Activated CD4-positive, alpha-beta memory T cell treated with anti-CD3 and anti-CD28 coated beads for 36 hours (primary cell): Measurements from ENCODE around the gene ADORA2B. TPM values are rescaled to one million over a fixed set of nuclear protein-coding genes. Genes with fewer than 3 reads are reported as not detected.
A peak's percentile ranks its signal among the peaks of the same experiment; 100 is the strongest.
"Not testable (repeated sequence)": the region's sequence is repeated elsewhere in the genome, so short reads cannot be mapped to it uniquely, and the experiment has no call there.

Experiments used
- CTCF ChIA-PET: fragments of 350-600 bp; sonication (Branson Sonifier 250); formaldehyde crosslinking; loops from one replicate; lab custom pipeline; 2021; ENCODE audit warnings: antibody characterized with exemption, inconsistent platforms; lab: Charles Lee
- POLR2A ChIA-PET: fragments of 350-600 bp; sonication (Branson Sonifier 250); formaldehyde crosslinking; loops from one replicate; lab custom pipeline; 2021; ENCODE audit warnings: antibody characterized with exemption; lab: Charles Lee
- DNase-seq: peaks from one replicate; pipeline ENCODE4 v3.0.0-alpha.2; 2020
- H3K27ac Mint-ChIP-seq: one replicate; pipeline ENCODE4 v1.8.0; 2021; ENCODE audit warnings: mixed read lengths
- H3K27me3 Mint-ChIP-seq: one replicate; pipeline ENCODE4 v1.8.0; 2021; ENCODE audit warnings: mixed read lengths
- H3K36me3 Mint-ChIP-seq: one replicate; pipeline ENCODE4 v1.8.0; 2021; ENCODE audit warnings: mixed read lengths
- H3K4me1 Mint-ChIP-seq: one replicate; pipeline ENCODE4 v1.8.0; 2021; ENCODE audit warnings: low read depth, mixed read lengths
- H3K4me3 Mint-ChIP-seq: one replicate; pipeline ENCODE4 v1.8.0; 2021; ENCODE audit warnings: mild to moderate bottlenecking, mixed read lengths
- H3K9me3 Mint-ChIP-seq: one replicate; pipeline ENCODE4 v1.8.0; 2021; ENCODE audit warnings: mixed read lengths
- intact Hi-C: fragments of 100-400 bp; cut with micrococcal nuclease; formaldehyde crosslinking; loops from one replicate; pipeline ENCODE4 v1.15.1; 2023
- total RNA-seq, 2 experiments: library from RNA; stranded (reverse); gene quantifications; one replicate each; pipeline ENCODE4 v1.2.3, GENCODE V29; 2021

The ADORA2B gene
- total RNA-seq = under 1 TPM; 0.24 to 0.27 TPM

DNA sequence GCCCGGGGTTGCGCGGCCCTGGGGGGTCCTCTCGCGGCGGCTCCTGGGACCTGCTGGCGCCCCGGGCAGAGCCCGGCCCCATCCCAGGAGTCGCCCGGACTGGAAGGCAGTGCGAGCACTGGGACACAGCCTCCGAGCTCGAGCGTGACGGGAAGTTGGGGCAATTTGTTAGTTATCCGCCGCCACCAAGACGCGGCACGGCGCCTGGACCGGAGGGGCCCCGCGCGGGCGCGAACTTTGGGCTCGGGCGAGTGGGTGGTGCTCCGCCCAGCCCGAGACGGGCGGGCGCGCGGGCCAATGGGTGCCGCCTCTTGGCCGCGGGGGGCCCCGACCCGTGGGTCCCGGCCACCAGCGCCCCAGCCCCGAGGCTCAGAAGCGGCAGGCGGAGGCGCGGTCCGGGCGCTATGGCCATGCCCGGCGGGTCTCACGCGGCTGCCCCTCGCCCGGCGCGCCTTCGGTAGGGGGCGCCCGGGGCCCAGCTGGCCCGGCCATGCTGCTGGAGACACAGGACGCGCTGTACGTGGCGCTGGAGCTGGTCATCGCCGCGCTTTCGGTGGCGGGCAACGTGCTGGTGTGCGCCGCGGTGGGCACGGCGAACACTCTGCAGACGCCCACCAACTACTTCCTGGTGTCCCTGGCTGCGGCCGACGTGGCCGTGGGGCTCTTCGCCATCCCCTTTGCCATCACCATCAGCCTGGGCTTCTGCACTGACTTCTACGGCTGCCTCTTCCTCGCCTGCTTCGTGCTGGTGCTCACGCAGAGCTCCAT, at the start of gene ADORA2B:
Gene ADORA2B (plus strand): TSS at position 372 of the 768 bp plus-strand sequence. CDS start 119 bp downstream, at position 491.
- peaks cover 42% of the 10 kb centered on the region for H3K27me3 Mint-ChIP-seq
- DNase-seq = peak; percentile 53
- no peaks in the 10 kb centered on the region for H3K9me3 Mint-ChIP-seq
- no peaks in the 10 kb centered on the region for H3K36me3 Mint-ChIP-seq
- peaks cover 9% of the 10 kb centered on the region for H3K4me1 Mint-ChIP-seq
- ChIA-PET CTCF (interaction anchor here (0.6 to 2.8 kb wide), 6 partner anchors 12 to 56 kb away, joined by 3 to 28 read pairs (median 3); partner anchors contain the start of genes TTC19 and ZSWIM7), POLR2A (interaction anchor here (0.6 to 2.3 kb wide), 2 partner anchors 55 to 107 kb away, joined by 3 to 12 read pairs; partner anchors contain the start of genes TTC19 and ZSWIM7)
- H3K4me3 Mint-ChIP-seq = peak within 1 kb of the TSS; percentile 65
- H3K27ac Mint-ChIP-seq = no peak within 1 kb of the TSS
- intact Hi-C loops = loop anchor here (1.0 to 2.0 kb wide), 2 partner anchors 14 to 53 kb away; no protein-coding TSS in a partner anchor

DNA sequence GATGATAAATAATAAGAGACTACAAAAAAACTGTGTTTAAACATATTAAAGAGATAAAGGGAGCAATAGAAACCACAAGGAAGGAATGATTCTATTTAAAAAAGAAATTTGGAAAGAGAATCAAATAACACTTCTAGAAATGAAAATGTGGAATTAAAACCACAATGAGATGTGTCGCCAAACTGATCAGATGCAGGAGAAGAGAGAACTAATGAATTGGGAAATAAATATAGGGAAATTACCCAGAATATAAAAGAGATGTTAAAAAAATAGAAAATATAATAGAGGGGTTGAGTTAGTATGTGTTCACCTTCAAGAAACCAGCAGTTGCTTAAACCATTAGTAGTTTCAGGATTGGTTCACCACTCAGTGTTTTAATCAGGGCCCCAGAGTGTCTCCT, 48.7 kb upstream of the ADORA2B start:
- Mint-ChIP-seq H3K27ac (no peak overlapping the region), H3K4me3 (no peak overlapping the region), H3K4me1 (peaks cover 11% of the 10 kb centered on the region), H3K9me3 (peaks cover 3% of the 10 kb centered on the region), H3K36me3 (peaks cover 2% of the 10 kb centered on the region), H3K27me3 (no peaks in the 10 kb centered on the region)
- POLR2A ChIA-PET = no interaction called here
- CTCF ChIA-PET = no interaction called here
- no peak for DNase-seq
- intact Hi-C loops = loop anchor here (10.0 kb wide), 1 partner anchor 59 kb away; no protein-coding TSS in a partner anchor

DNA sequence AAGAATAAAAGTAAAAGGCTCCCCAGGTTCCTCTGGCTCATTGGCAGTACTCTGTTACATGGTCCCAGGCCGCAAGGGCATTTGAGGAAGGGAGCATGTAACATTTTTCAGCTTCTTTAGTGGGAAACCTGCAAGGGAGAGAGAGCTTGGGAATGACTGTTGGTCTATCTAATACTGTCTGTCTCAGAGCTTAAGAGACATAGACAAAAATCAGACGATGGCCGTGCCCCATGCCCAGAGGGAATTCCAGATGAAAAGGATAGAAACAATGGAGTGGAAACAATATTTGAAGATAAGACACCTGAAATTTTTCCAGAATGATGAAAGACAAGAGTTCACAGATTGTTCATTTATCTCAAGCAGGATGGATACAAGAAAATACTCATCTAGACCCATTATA, 48.1 kb upstream of the ADORA2B start:
- intact Hi-C loops = loop anchor here (10.0 kb wide), 1 partner anchor 58 kb away; no protein-coding TSS in a partner anchor
- CTCF ChIA-PET = no interaction called here
- no peak overlapping the region for H3K4me3 Mint-ChIP-seq

DNA sequence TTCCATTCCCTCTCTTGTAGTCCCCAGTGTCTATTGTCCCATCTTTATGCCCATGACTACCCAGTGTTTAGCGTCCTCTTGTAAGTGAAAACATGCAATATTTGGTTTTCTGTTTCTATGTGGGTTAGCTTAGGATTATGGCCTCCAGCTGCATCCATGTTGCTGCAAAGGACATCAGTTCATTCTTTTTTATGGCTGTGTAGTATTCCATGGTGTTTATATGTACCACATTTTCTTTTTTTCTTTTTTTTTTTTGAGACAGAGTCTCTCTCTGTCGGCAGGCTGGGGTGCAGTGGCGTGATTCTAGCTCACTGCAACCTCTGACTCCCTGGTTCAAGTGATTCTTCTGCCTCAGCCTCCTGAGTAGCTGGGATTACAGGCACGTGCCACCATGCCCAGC, 45.3 kb upstream of the ADORA2B start:
- H3K4me3 Mint-ChIP-seq, H3K36me3 Mint-ChIP-seq, CTCF ChIA-PET, H3K27me3 Mint-ChIP-seq, DNase-seq, H3K27ac Mint-ChIP-seq, H3K9me3 Mint-ChIP-seq, POLR2A ChIA-PET: not testable (repeated sequence)
- intact Hi-C loops = loop anchor here (10.0 kb wide), 1 partner anchor 55 kb away; no protein-coding TSS in a partner anchor
- peaks cover 11% of the 10 kb centered on the region for H3K4me1 Mint-ChIP-seq

More for the DNA sequence above, 48.1 kb upstream of the ADORA2B start:
- peaks cover 2% of the 10 kb centered on the region for H3K36me3 Mint-ChIP-seq
- POLR2A ChIA-PET = no interaction called here
- H3K4me1 Mint-ChIP-seq = peaks cover 11% of the 10 kb centered on the region
- H3K9me3 Mint-ChIP-seq = peaks cover 3% of the 10 kb centered on the region
- no peak for DNase-seq
- H3K27ac Mint-ChIP-seq = no peak overlapping the region
- no peaks in the 10 kb centered on the region for H3K27me3 Mint-ChIP-seq

DNA sequence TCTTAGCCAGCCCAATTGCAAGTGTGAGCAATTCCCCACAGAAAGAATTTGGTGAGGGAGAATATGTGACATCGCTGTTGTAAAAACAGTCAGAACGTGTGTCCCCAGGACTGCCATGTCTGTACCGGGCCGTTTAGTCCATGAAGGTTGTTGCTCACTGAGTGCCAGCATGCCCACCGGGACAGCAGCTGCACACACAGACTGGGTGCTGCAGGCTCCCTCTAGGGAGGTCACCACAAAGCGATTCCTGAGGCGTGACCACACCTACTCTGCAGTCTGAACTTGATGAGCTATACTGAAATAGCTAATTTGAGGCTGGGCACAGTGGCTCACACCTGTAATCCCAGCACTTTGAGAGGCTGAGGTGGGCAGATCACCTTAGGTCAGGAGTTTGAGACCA, 44.1 kb upstream of the ADORA2B start:
- peaks cover 11% of the 10 kb centered on the region for H3K4me1 Mint-ChIP-seq
- peaks cover 3% of the 10 kb centered on the region for H3K9me3 Mint-ChIP-seq
- no peak overlapping the region for H3K4me3 Mint-ChIP-seq
- DNase-seq = no peak
- no peaks in the 10 kb centered on the region for H3K27me3 Mint-ChIP-seq
- ChIA-PET CTCF (no interaction called here), POLR2A (no interaction called here)
- peaks cover 2% of the 10 kb centered on the region for H3K36me3 Mint-ChIP-seq
- H3K27ac Mint-ChIP-seq = no peak overlapping the region
- intact Hi-C loops = no loop called here

DNA sequence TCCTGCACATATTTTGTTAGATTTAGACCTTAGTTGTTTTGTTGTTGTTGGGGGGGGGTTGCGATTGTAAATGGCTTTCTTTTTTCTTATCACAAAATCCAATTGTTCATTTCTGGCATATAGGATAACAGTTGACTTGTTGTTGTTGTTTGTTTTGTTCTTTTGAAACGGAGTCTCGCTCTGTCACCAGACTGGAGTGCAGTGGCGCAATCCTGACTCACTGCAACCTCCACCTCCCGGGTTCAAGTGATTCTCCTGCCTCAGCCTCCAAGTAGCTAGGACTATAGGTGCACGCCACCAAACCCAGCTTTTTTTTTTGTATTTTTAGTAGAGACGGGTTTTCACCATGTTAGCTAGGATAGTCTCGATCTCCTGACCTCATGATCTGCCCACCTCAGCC, 39.7 kb upstream of the ADORA2B start:
- H3K4me1 Mint-ChIP-seq, CTCF ChIA-PET, POLR2A ChIA-PET, H3K4me3 Mint-ChIP-seq, DNase-seq, H3K27me3 Mint-ChIP-seq, H3K9me3 Mint-ChIP-seq, intact Hi-C loops, H3K27ac Mint-ChIP-seq, H3K36me3 Mint-ChIP-seq: not testable (repeated sequence)

DNA sequence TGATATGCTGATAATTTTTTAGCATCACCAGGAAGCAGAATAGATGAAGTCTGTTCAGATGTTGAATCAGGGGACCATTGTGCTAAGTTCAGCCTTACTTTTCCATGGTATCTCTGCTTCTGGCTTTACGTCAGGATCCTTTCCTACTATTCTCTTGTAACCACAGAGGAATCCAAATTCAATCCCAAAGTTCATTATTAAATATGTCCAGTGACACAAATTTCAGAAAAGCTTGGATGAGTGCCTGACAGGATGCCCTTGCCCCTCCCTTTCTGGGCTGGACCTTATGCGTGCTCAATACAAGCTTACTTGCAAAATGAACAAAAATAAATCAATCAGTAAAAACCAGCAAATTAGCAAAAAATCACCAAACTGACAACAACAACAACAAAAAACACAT, 37.6 kb upstream of the ADORA2B start:
- Mint-ChIP-seq H3K27me3 (peaks cover 1% of the 10 kb centered on the region), H3K4me3 (no peak overlapping the region), H3K36me3 (no peaks in the 10 kb centered on the region), H3K9me3 (no peaks in the 10 kb centered on the region), H3K4me1 (no peaks in the 10 kb centered on the region), H3K27ac (no peak overlapping the region)
- intact Hi-C loops = no loop called here
- ChIA-PET POLR2A (no interaction called here), CTCF (no interaction called here)
- no peak for DNase-seq

DNA sequence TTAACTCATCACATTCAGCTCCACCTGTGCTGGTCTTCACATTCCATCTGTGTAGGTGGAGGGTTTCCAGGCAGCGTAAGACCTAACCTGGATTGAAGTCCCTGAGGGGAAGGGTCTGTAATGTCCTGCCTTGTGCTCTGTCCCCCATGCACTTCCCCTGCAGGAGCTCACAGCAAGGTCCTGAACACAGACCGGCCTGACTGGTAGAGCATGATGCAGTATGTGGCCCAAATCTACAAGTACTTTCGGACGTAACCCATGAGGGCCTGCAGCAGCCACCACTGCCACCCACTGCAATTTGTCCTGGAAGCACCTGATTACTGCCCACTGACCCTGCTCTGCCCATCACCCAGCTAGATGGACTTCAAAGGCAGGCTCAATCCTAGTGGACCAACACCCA, 36.6 kb upstream of the ADORA2B start:
- Mint-ChIP-seq H3K9me3 (no peaks in the 10 kb centered on the region), H3K4me3 (no peak overlapping the region), H3K27me3 (peaks cover 1% of the 10 kb centered on the region), H3K4me1 (no peaks in the 10 kb centered on the region), H3K27ac (no peak overlapping the region), H3K36me3 (no peaks in the 10 kb centered on the region)
- CTCF ChIA-PET = no interaction called here
- POLR2A ChIA-PET = no interaction called here
- intact Hi-C loops = no loop called here
- no peak for DNase-seq

DNA sequence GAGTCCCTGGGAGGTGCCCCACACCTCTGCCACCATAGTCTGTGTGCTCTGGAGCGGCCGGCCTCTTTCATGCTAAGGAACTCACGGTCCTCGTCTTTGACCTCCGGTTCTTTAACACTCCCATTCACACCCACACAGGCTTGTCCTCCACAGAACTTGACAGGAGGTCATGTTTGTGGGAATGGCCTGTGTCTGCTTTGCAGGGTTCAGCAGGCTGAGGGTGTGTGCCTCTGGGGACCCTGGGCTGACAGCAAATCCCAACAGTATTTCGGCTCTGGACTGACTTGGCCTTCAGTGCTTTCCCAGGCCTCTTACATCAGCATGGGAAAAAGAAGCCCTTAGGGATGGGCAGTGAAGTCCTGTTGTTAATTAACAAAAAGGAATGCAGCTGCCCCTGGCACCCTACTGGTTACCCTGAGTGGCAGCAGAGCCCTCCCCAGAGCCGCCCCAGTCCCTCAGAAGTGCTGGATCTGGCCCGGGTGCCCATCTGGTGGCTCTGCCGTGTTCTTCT, 35.4 kb upstream of the ADORA2B start:
- H3K4me3 Mint-ChIP-seq = no peak overlapping the region
- no peaks in the 10 kb centered on the region for H3K4me1 Mint-ChIP-seq
- DNase-seq = no peak
- no peak overlapping the region for H3K27ac Mint-ChIP-seq
- POLR2A ChIA-PET = no interaction called here
- CTCF ChIA-PET = no interaction called here
- intact Hi-C loops = no loop called here
- H3K36me3 Mint-ChIP-seq = no peaks in the 10 kb centered on the region
- no peaks in the 10 kb centered on the region for H3K9me3 Mint-ChIP-seq
- H3K27me3 Mint-ChIP-seq = peaks cover 1% of the 10 kb centered on the region

DNA sequence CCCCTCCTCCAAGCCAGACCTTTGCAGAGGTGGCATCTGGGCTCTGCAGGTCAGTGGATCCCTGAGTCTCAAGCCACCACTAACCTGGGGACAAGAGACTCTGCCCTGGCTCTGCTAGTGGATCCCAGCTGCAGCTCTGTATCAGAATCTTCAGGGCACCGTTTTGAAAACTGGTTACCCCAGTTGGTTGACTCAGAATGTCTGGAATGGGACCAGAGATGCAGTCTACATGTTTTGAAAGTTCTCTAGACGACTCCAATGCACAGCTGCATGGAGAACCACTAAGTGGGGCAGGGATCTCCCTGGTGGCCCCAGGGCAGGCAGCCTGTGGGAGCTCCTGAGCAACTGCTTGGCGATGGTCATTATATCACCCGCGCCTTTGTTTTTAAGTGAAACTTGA, 34.1 kb upstream of the ADORA2B start:
- no peak for DNase-seq
- CTCF ChIA-PET = no interaction called here
- POLR2A ChIA-PET = no interaction called here
- intact Hi-C loops = no loop called here
- Mint-ChIP-seq H3K4me3 (no peak overlapping the region), H3K9me3 (no peaks in the 10 kb centered on the region), H3K36me3 (no peaks in the 10 kb centered on the region), H3K27me3 (peaks cover 1% of the 10 kb centered on the region), H3K27ac (no peak overlapping the region), H3K4me1 (no peaks in the 10 kb centered on the region)

DNA sequence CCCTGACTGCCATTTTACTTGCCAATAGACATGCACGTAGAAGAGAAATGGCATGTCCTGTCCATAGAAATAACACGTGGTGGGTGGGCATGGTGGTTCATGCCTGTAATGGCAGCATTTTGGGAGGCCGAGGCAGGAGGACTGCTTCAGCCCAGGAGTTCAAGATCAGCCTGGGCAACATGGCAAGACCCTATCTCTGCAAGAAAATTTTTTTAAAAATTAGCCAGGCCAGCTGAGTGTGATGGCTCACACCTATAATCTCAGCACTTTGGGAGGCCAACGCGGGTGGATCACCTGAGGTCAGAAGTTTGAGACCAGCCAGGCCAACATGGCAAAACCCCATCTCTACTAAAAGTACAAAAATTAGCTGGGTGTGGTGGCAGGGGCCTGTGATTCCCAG, 33.2 kb upstream of the ADORA2B start:
- intact Hi-C loops = not testable (repeated sequence)

DNA sequence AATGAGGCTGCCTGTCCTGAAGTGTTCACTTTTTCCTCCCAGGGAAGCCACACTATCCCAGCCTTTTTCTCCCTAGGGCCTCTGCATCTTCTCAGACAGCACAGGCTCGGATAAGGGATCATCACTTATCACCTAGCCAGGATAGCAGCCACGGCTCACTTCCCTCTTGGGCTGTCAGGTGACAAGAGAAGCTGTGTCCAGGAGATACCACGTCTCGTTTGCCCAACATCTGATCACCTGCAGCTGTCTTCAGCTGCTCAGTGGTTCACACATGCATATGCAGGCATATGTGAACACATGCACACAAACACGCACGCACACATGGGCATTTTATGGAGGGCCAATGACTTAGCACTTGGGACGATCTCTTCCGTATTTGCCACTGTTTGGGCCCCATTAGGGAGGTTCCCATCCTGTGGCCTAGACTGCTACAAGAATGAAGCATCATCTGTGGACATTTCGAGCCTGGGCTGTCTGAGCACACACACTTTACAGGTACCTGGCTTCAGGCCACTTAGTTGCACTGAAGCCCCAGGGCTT, 32.4 kb upstream of the ADORA2B start:
- no peak overlapping the region for H3K27ac Mint-ChIP-seq
- H3K4me1 Mint-ChIP-seq = no peaks in the 10 kb centered on the region
- no peaks in the 10 kb centered on the region for H3K36me3 Mint-ChIP-seq
- no peak for DNase-seq
- intact Hi-C loops = no loop called here
- H3K9me3 Mint-ChIP-seq = no peaks in the 10 kb centered on the region
- no peak overlapping the region for H3K4me3 Mint-ChIP-seq
- ChIA-PET CTCF (no interaction called here), POLR2A (no interaction called here)
- H3K27me3 Mint-ChIP-seq = peaks cover 3% of the 10 kb centered on the region

More for the DNA sequence above, 33.2 kb upstream of the ADORA2B start:
- H3K4me1 Mint-ChIP-seq, POLR2A ChIA-PET, CTCF ChIA-PET, H3K36me3 Mint-ChIP-seq, H3K27me3 Mint-ChIP-seq, H3K4me3 Mint-ChIP-seq, H3K9me3 Mint-ChIP-seq, H3K27ac Mint-ChIP-seq, DNase-seq: not testable (repeated sequence)
